Measurements from ENCODE around the gene GMDS.

GMDS gene

DNA sequence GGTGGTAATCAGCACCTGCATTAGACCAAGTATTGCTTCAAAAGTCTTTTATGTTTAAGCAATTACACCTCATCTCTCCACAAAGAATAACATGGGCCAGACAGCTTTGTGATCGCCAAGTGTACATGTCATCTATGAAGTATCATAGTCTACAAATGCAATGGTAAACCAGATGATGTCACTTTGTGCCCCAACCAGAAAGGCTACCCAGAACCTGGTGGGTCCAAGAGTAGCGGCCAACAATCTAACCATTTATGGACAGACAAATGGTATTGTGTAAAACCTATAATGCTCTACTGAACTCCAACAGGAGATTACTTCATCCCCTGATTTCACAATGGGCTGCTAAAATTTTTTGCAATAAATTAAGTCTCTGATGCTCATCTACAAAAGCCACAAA lies 295.9 kb downstream of the GMDS start:
- Histone ChIP-seq H3K4me3 (ENCODE audit: low read length, poor library complexity, severe bottlenecking) (no peak overlapping the region), H3K9ac (ENCODE audit: low read depth, low read length, poor library complexity, severe bottlenecking) (no peak overlapping the region), H2AFZ (ENCODE audit: low read length) (no peak overlapping the region), H3K4me2 (ENCODE audit: low read depth, low read length, poor library complexity, severe bottlenecking) (no peak overlapping the region), H3K36me3 (ENCODE audit: insufficient read depth, low read length) (no peaks in the 10 kb centered on the region; the same call in 1 of the 2 replicates), H3K9me2 (replicated peaks; ENCODE audit: low read depth, low read length) (no peaks in the 10 kb centered on the region), H3K9me3 (ENCODE audit: insufficient read depth, low read depth, low read length) (no peaks in the 10 kb centered on the region), H4K20me1 (ENCODE audit: insufficient read depth, low read length, poor library complexity, severe bottlenecking) (no peaks in the 10 kb centered on the region), H3F3A (ENCODE audit: low read depth) (no peaks in the 10 kb centered on the region), H3K79me2 (ENCODE audit: insufficient read depth, low read length) (no peaks in the 10 kb centered on the region), H3K4me1 (ENCODE audit: insufficient read depth, low read length, poor library complexity, severe bottlenecking) (no peaks in the 10 kb centered on the region), H3K27me3 (ENCODE audit: insufficient read depth, low read length, poor library complexity, severe bottlenecking) (no peaks in the 10 kb centered on the region)
- TF ChIP-seq, protein P1, sequence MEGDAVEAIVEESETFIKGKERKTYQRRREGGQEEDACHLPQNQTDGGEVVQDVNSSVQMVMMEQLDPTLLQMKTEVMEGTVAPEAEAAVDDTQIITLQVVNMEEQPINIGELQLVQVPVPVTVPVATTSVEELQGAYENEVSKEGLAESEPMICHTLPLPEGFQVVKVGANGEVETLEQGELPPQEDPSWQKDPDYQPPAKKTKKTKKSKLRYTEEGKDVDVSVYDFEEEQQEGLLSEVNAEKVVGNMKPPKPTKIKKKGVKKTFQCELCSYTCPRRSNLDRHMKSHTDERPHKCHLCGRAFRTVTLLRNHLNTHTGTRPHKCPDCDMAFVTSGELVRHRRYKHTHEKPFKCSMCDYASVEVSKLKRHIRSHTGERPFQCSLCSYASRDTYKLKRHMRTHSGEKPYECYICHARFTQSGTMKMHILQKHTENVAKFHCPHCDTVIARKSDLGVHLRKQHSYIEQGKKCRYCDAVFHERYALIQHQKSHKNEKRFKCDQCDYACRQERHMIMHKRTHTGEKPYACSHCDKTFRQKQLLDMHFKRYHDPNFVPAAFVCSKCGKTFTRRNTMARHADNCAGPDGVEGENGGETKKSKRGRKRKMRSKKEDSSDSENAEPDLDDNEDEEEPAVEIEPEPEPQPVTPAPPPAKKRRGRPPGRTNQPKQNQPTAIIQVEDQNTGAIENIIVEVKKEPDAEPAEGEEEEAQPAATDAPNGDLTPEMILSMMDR (conservative IDR thresholded peaks at IDR 0.05; ENCODE audit: low read length): no peak
- TF ChIP-seq EZH2phosphoT487 (IDR thresholded peaks at IDR 0.05; ENCODE audit: borderline replicate concordance): no peak

- TF ChIP-seq EZH2phosphoT487 (IDR thresholded peaks at IDR 0.05; ENCODE audit: borderline replicate concordance): no peak
- TF ChIP-seq, protein P1 (conservative IDR thresholded peaks at IDR 0.05; ENCODE audit: low read length): no peak
- H3F3A ChIP-seq (ENCODE audit: low read depth): no peaks in the 10 kb centered on the region
- H3K79me2 ChIP-seq (ENCODE audit: insufficient read depth, low read length): no peaks in the 10 kb centered on the region
- H3K4me1 ChIP-seq (ENCODE audit: insufficient read depth, low read length, poor library complexity, severe bottlenecking): no peaks in the 10 kb centered on the region
- no peak overlapping the region for H3K9ac ChIP-seq (ENCODE audit: low read depth, low read length, poor library complexity, severe bottlenecking)
- H3K9me2 ChIP-seq (replicated peaks; ENCODE audit: low read depth, low read length): no peaks in the 10 kb centered on the region
- no peak overlapping the region for H3K4me3 ChIP-seq (ENCODE audit: low read length, poor library complexity, severe bottlenecking)
- H3K27me3 ChIP-seq (ENCODE audit: insufficient read depth, low read length, poor library complexity, severe bottlenecking): no peaks in the 10 kb centered on the region
- no peaks in the 10 kb centered on the region; the same call in 1 of the 2 replicates for H3K36me3 ChIP-seq (ENCODE audit: insufficient read depth, low read length)
- no peak overlapping the region for H2AFZ ChIP-seq (ENCODE audit: low read length)
- H3K4me2 ChIP-seq (ENCODE audit: low read depth, low read length, poor library complexity, severe bottlenecking): no peak overlapping the region
- no peaks in the 10 kb centered on the region for H3K9me3 ChIP-seq (ENCODE audit: insufficient read depth, low read depth, low read length)
- H4K20me1 ChIP-seq (ENCODE audit: insufficient read depth, low read length, poor library complexity, severe bottlenecking): no peaks in the 10 kb centered on the region
Measured at GRCh38 chr6:1947922-1948321, 297.5 kb downstream of the GMDS start.

- no peaks in the 10 kb centered on the region for H3K9me2 ChIP-seq (replicated peaks; ENCODE audit: low read depth, low read length)
- H3K27me3 ChIP-seq (ENCODE audit: insufficient read depth, low read length, poor library complexity, severe bottlenecking): no peaks in the 10 kb centered on the region
- H3K4me2 ChIP-seq (ENCODE audit: low read depth, low read length, poor library complexity, severe bottlenecking): no peak overlapping the region
- no peaks in the 10 kb centered on the region for H4K20me1 ChIP-seq (ENCODE audit: insufficient read depth, low read length, poor library complexity, severe bottlenecking)
- H2AFZ ChIP-seq (ENCODE audit: low read length): no peak overlapping the region
- H3K9me3 ChIP-seq (ENCODE audit: insufficient read depth, low read depth, low read length): no peaks in the 10 kb centered on the region
- H3K9ac ChIP-seq (ENCODE audit: low read depth, low read length, poor library complexity, severe bottlenecking): no peak overlapping the region
- H3K4me1 ChIP-seq (ENCODE audit: insufficient read depth, low read length, poor library complexity, severe bottlenecking): no peaks in the 10 kb centered on the region
- H3K36me3 ChIP-seq (ENCODE audit: insufficient read depth, low read length): no peaks in the 10 kb centered on the region
- no peaks in the 10 kb centered on the region for H3F3A ChIP-seq (ENCODE audit: low read depth)
- no peak overlapping the region for H3K4me3 ChIP-seq (ENCODE audit: low read length, poor library complexity, severe bottlenecking)
- TF ChIP-seq, protein P1 (conservative IDR thresholded peaks at IDR 0.05; ENCODE audit: low read length): no peak
- TF ChIP-seq EZH2phosphoT487 (IDR thresholded peaks at IDR 0.05; ENCODE audit: borderline replicate concordance): no peak
- no peaks in the 10 kb centered on the region for H3K79me2 ChIP-seq (ENCODE audit: insufficient read depth, low read length)
Measured at GRCh38 chr6:1946583-1946982, 298.8 kb downstream of the GMDS start.

Measured in Loucy (cell line).